Ishikawa (cell line): ENCODE measurements around the gene MAST2.

Experiments used
- CEBPB ChIP-seq: IDR thresholded peaks from 2 replicates; pipeline ENCODE4 v1.6.1; 2012
- CREB1 ChIP-seq: IDR thresholded peaks from 2 replicates; pipeline ENCODE4 v1.6.1; 2012; ENCODE audit warnings: low read depth
- EGR1 ChIP-seq: IDR thresholded peaks from 2 replicates; pipeline ENCODE4 v1.6.1; 2012
- EP300 ChIP-seq: IDR thresholded peaks from 2 replicates; pipeline ENCODE4 v1.6.1; 2012; ENCODE audit warnings: borderline replicate concordance
- FOXM1 ChIP-seq: IDR thresholded peaks from 2 replicates; pipeline ENCODE4 v1.6.1; 2012; ENCODE audit warnings: low read depth, borderline replicate concordance
- MAX ChIP-seq: IDR thresholded peaks from 2 replicates; pipeline ENCODE4 v1.6.1; 2012
- NFIC ChIP-seq: IDR thresholded peaks from 2 replicates; pipeline ENCODE4 v1.6.1; 2012
- RAD21 ChIP-seq: IDR thresholded peaks from 2 replicates; pipeline ENCODE4 v1.6.1; 2012; ENCODE audit warnings: low read depth
- REST ChIP-seq: IDR thresholded peaks from 2 replicates; pipeline ENCODE4 v1.6.1; 2012; ENCODE audit warnings: low read depth, mild to moderate bottlenecking
- TAF1 ChIP-seq: IDR thresholded peaks from 2 replicates; pipeline ENCODE4 v1.6.1; 2012; ENCODE audit warnings: low read depth, mild to moderate bottlenecking
- TCF12 ChIP-seq: IDR thresholded peaks from 2 replicates; pipeline ENCODE4 v1.6.1; 2012; ENCODE audit warnings: low read depth
- TEAD4 ChIP-seq: IDR thresholded peaks from 2 replicates; pipeline ENCODE4 v1.6.1; 2012
- USF1 ChIP-seq: IDR thresholded peaks from 2 replicates; pipeline ENCODE4 v1.6.1; 2012
- YY1 ChIP-seq: IDR thresholded peaks from 2 replicates; pipeline ENCODE4 v1.6.1; 2012; ENCODE audit warnings: low read depth
- ZBTB7A ChIP-seq: IDR thresholded peaks from 2 replicates; pipeline ENCODE4 v1.6.1; 2012; ENCODE audit warnings: low read depth

The MAST2 gene

GRCh38 chr1:45994423-45994822 is 191.0 kb downstream of the MAST2 start:
- TF ChIP-seq FOXM1 (no peak), ZBTB7A (no peak), TAF1 (no peak), USF1 (no peak), EGR1 (no peak), REST (no peak), CREB1 (no peak), YY1 (no peak), CEBPB (no peak), NFIC (no peak), MAX (no peak), TEAD4 (no peak), EP300 (no peak), TCF12 (no peak), RAD21 (no peak)

- no peak for TF ChIP-seq YY1
- TF ChIP-seq USF1: no peak
- no peak for TF ChIP-seq CEBPB
- no peak for TF ChIP-seq TAF1
- no peak for TF ChIP-seq TCF12
- no peak for TF ChIP-seq REST
- TF ChIP-seq EP300: no peak
- no peak for TF ChIP-seq TEAD4
- no peak for TF ChIP-seq RAD21
- no peak for TF ChIP-seq CREB1
- no peak for TF ChIP-seq NFIC
Observed at GRCh38 chr1:45995298-45995697, 191.9 kb downstream of the MAST2 start.

- no peak for TF ChIP-seq CREB1
- no peak for TF ChIP-seq ZBTB7A
- no peak for TF ChIP-seq TAF1
- TF ChIP-seq TCF12: no peak
- no peak for TF ChIP-seq TEAD4
- no peak for TF ChIP-seq NFIC
- no peak for TF ChIP-seq MAX
- no peak for TF ChIP-seq USF1
- TF ChIP-seq RAD21: no peak
- TF ChIP-seq EP300: no peak
- no peak for TF ChIP-seq EGR1
Observed at GRCh38 chr1:45998020-45998617, 194.7 kb downstream of the MAST2 start.

GRCh38 chr1:45999507-45999906 is 196.1 kb downstream of the MAST2 start:
- TF ChIP-seq USF1 (no peak), EP300 (no peak), TAF1 (no peak), CREB1 (no peak), MAX (no peak), NFIC (no peak), CEBPB (no peak), TEAD4 (no peak), ZBTB7A (no peak), REST (no peak), YY1 (no peak), EGR1 (no peak), TCF12 (no peak), FOXM1 (no peak), RAD21 (no peak)
